ENCODE data around the gene RTP2.
A peak's percentile ranks its signal among the peaks of the same experiment; 100 is the strongest.
"Not testable (repeated sequence)": the region's sequence is repeated elsewhere in the genome, so short reads cannot be mapped to it uniquely, and the experiment has no call there.

The RTP2 gene

GRCh38 chr3:187709155-187709554, 6.8 kb upstream of the RTP2 start:
- no peak for DNase-seq

DNA sequence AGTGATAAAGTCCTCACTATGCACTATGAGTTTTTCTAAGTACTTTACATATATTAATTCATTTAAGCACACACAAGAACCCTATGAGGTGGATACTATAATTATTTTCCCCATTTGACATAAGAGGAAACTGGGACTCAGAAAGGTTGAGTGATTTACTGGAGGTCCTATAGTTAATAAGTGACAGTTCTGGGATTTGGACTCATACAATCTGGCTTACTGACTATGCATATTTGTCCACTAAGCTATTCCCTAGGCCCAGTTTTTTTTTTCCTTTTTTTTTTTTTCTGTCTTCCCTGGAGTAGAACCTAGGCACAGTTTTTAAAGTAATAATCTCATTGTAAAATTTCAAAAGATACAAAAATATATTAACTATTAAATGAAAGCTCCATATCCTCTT, 6.3 kb upstream of the RTP2 start:
- no peak for DNase-seq

DNA sequence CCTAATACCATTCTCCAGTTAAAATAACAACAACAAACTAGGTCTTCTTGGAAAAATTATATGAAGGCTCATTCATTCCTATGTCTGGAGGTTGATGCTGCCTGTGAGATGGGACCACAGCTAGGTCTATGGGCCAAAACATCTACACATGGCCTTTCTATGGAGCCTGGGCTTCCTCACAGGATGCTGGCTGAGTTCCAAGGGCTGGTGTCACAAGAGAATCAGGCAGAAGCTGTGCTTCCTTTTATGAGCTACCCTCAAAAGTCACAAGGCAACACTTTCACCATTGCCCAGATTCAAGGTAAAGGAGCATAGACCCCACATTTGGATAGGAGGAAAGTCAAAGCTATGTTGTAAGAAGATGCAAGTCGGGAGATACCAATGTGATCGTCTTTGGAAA, 4.6 kb upstream of the RTP2 start:
- DNase-seq, result no peak

GRCh38 chr3:187705164-187705563, 2.8 kb upstream of the RTP2 start:
- no peak for DNase-seq

GRCh38 chr3:187700249-187700648, 2.1 kb downstream of the RTP2 start:
- DNase-seq, result no peak

GRCh38 chr3:187698499-187699399, 3.6 kb downstream of the RTP2 start:
- DNase-seq, result no peak

- DNase-seq, result no peak
These were observed 6.3 kb downstream of the RTP2 start for GRCh38 chr3:187696021-187696420.

- no peak for DNase-seq
These were observed 6.9 kb downstream of the RTP2 start for GRCh38 chr3:187695449-187695848.

GRCh38 chr3:187694801-187695200, 7.6 kb downstream of the RTP2 start:
- no peak for DNase-seq

DNA sequence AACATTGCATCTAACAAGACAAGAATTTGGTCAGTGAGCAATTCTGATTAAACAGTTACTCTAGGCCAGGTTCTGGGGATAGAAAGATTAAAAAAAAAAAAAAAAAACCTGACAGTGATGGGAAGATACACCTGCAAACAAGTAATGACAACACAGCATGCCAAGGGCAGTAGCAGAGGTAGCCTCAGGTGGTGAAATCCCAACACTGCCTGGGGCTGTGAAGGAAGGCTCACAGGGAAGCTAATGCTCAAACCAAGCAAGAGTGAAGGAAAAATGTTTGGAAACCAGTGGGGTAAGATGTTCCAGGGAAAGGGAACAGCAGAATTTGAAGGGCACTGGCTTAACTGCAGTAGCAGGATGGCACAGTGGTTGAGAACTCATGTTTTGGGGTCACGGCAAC, 8.9 kb downstream of the RTP2 start:
- DNase-seq, result no peak

DNA sequence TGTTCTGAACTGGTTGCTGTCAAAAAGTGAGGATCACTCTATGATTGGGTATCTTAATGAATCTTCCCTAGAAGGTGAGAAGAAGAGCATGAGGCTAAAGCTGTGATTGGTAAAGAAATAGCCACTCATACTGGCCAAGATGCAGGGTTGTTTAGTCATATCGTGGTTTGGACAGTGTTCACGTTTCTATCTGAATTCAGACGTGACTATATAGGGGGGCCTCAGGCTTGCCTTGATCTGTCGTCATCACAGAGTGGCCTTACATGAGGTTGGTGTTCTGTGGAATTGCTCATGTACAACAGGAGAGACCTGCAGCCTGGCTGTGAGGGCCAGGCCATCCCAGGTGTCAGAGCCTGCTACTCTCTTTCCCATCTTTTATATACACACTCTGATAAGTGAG, 12.4 kb downstream of the RTP2 start:
- DNase-seq, result no peak

GRCh38 chr3:187686621-187687273, 15.6 kb downstream of the RTP2 start:
- DNase-seq, result no peak

DNA sequence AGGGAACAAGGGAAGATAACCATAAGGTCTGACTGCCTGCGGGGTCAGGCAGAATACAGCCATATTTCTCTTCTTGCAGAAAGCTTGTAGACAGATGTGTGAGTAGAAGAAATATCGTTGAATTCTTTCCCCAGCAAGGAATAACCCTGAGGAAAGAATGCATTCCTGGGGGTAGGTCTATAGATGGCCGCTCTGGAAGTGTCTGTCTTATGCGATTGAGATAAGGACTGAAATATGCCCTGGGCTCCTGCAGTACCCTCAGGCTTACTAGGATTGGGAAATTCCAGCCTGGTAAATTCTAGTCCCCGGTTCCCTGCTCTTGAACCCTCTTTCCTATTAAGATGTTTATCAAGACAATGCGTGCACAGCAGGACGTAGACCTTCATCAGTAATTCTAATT, 16.4 kb downstream of the RTP2 start:
- DNase-seq, result no peak

DNA sequence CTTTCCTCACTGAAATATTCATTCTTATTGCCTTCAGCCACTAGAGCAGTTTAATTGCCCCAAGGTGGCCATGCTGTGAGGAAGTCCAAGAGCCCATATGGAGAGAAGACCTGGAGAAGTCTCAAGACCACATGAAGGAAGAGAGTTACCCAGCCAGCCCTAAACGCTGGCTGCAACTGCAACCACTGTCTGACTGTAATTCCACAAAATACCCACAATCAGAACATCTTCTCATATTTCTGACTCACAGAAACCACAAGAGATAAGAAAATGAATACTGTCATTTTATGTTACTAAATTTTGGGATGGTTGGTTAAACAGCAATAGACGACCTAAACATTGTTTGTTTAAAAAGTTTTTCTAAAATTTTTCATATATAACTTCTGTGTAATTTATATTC, 17.5 kb downstream of the RTP2 start:
- DNase-seq, result no peak

DNA sequence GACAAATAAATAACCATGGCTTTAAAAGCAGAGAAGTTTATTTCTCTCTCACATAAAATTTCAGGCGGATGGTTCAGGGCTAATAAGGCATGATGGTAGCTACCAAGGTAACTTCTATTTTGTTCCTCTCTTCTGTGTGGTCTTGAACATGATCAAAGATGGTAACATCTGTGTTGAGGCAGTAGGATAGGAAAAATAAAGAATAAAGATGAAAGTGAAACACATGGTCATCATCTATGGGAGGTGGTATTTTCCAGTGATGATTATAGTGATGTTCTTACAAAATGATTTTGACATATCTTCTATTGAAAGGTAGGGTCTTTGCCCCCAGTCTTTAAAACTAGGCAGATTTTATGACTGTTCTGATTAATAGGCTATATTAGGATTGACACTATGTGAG, 17.9 kb downstream of the RTP2 start:
- DNase-seq, result no peak

GRCh38 chr3:187681756-187682155, 20.6 kb downstream of the RTP2 start:
- DNase-seq, result not testable (repeated sequence)

DNA sequence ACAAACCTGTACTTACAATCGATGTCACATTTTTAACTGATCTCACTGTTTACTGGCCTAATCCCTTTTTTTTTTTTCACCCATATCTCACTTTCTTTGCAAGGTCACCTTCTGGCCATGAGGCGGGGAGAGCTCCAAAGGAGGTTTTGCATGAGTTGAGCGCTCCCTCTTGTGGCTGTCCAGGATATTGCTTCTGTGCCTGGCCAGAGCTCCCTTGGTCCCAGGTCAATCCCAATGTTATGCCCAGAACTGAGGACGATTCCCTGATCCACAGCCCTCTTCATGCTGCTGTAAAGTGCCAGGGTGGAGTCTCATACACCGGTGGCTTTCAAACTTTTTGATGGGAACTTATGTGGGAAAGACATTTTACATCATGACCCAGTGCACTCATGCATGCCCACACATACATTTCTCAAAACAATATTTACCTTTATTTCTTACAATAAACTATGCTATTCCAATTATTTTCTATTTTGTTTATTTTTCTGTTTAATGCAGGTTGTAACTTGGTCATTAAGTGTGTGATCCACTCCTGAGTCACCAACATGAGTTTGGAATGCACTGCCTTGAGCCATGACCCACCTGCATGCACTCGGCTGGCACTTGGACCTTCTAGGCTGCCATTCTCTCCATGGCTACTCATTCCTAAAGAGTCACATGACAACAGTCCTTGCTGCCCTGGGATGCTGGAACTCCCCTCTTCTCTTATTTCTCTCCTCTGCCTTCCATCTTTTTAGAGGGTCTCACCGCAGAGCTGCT, 22.5 kb downstream of the RTP2 start:
- peak; percentile 15 for DNase-seq

GRCh38 chr3:187678726-187679268, 23.6 kb downstream of the RTP2 start:
- peak; percentile 50 for DNase-seq

- peak; percentile 79 for DNase-seq
These were observed 24.8 kb downstream of the RTP2 start for GRCh38 chr3:187677604-187678003.

DNA sequence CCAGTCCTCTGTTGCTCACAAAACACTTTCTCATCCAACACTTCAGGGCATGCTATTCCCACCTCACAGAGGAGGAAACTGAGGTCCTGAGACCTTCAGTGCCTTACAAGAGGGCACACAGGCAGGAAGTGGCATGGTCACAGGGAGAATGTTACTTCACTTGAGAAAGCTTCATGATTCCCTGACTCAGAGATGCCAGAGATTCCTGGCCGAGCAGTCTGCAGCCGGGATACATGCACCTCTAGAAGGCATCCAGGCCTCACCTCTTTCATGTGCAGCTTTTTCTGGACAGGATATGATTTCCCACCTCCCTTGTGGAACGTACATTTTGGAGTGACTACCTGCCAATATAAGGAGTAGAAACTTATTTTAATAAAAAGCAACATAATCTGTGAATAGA, 29.3 kb downstream of the RTP2 start:
- no peak for DNase-seq

- peak; percentile 60 for DNase-seq
These were observed 32.5 kb downstream of the RTP2 start, which contains the start of gene SST for GRCh38 chr3:187669675-187670504. SST (minus strand) TSS chr3:187670394; CDS start chr3:187670291, 103 bp downstream.

DNA sequence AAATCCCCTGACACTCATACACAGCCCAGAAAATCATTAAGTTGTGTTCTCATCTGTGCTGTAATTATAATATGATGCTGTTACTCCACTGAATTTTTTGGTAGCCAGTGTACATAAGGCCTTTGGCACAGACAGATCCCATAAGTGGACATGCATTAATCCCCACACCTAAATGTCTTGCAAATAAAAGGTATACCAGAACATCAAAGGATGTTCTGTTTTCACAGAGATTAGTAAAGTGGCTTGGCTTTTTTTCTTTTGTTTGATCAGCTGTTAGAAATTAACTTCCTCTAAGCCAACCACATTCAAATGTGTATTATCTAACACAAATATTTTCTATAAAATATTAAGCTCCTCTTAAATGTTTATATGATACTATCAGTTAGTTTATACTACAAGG, 34.8 kb downstream of the RTP2 start:
- DNase-seq, result peak; percentile 42
